GM12878 (cell line): ENCODE measurements around the gene FAM120B. TPM values are rescaled to one million over a fixed set of nuclear protein-coding genes. Genes with fewer than 3 reads are reported as not detected.

Source experiments
- CEBPZ ChIP-seq: fragments of 150-350 bp; IDR thresholded peaks from 2 replicates; pipeline ENCODE4 v1.6.1; 2016; ENCODE audit warnings: low read depth, low read length
- USF2 ChIP-seq: IDR thresholded peaks from 2 replicates; pipeline ENCODE4 v1.6.1; 2011; ENCODE audit warnings: low read depth, low read length, improper control_type of control experiment, borderline replicate concordance
- polyA plus RNA-seq, 11 experiments: library from polyadenylated mRNA; depleted of rRNA in 4 of 11; unstranded in 6 of 11; stranded (reverse) in 5 of 11; fragments of >200 nt; fragmentation: Nextera tagmentation in 4 of 11; fragmentation: Illumina TruSeq in 1 of 11; extraction: Ambion mirVana in 4 of 11; extraction: Trizol in 1 of 11; gene quantifications; 1 replicate in 1 of 11; 2 replicates in 10 of 11; pipeline versions ENCODE4 v1.2.1 to v1.2.3, GENCODE V29; 2011 to 2016; ENCODE audit warnings: inconsistent platforms in 2 of 11, missing spikeins in 2 of 11, low read depth in 1 of 11
- total RNA-seq, 4 experiments: library from RNA; depleted of rRNA in 3 of 4; stranded (reverse); fragments of >200 nt in 3 of 4; fragmentation: Illumina TruSeq in 1 of 4; extraction: Trizol in 1 of 4; gene quantifications; 2 replicates each; pipeline versions ENCODE4 v1.2.1 to v1.2.3, GENCODE V29; 2013 to 2021
- TF ChIP-seq, protein P1 (sequence below): IDR thresholded peaks from 2 replicates; pipeline ENCODE4 v1.6.1; 2011; ENCODE audit warnings: borderline replicate concordance, low read depth, mild to moderate bottlenecking, moderate library complexity, mixed read lengths, low read length; ENCODE audit not compliant: insufficient read depth; ENCODE audit errors: extremely low read length
- TF ChIP-seq, protein P2 (sequence below): fragments of 450-650 bp; IDR thresholded peaks from 2 replicates; pipeline ENCODE4 v1.6.1; 2016; ENCODE audit warnings: mild to moderate bottlenecking

FAM120B gene
- total and polyA plus RNA-seq, 10 of the 15 experiments (the other 5 are each of a cell fraction or from before 2014, with no cell fraction given), result 3.3 to 21.6 (median 15.3) TPM

GRCh38 chr6:170272341-170273065, 34.1 kb upstream of the FAM120B start (continued):
- TF ChIP-seq, protein P1, sequence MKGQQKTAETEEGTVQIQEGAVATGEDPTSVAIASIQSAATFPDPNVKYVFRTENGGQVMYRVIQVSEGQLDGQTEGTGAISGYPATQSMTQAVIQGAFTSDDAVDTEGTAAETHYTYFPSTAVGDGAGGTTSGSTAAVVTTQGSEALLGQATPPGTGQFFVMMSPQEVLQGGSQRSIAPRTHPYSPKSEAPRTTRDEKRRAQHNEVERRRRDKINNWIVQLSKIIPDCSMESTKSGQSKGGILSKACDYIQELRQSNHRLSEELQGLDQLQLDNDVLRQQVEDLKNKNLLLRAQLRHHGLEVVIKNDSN, result no peak
- TF ChIP-seq CEBPZ (no peak), USF2 (no peak)
- TF ChIP-seq, protein P2, sequence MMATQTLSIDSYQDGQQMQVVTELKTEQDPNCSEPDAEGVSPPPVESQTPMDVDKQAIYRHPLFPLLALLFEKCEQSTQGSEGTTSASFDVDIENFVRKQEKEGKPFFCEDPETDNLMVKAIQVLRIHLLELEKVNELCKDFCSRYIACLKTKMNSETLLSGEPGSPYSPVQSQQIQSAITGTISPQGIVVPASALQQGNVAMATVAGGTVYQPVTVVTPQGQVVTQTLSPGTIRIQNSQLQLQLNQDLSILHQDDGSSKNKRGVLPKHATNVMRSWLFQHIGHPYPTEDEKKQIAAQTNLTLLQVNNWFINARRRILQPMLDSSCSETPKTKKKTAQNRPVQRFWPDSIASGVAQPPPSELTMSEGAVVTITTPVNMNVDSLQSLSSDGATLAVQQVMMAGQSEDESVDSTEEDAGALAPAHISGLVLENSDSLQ, result no peak
